ENCODE results near the gene TBL1X. TPM values are rescaled to one million over a fixed set of nuclear protein-coding genes. Genes with fewer than 3 reads are reported as not detected.

The TBL1X gene
- total RNA-seq, 2 experiments from 2014 or later, result 16.1 to 35.7 TPM

DNA sequence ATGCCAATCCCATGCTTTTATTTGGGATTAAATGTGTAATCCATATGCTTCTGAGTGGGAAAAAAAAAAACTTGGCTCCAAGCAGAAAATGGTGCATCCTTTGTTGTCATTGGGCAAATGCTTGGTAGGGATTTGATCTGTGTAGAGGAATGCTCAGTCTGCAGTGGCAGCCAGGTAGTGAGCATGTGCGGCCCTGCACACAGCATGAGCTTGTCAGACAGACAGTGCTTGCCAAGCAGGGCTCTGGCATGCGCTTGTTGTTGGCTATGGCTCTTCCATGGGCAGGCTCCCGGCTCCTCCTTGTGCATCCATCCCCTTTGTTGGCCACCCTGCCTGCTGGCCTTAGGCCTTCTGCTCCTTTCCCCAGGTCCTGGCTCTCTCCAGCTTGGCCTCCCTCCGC, 170.5 kb downstream of the TBL1X start:
- no peaks in the 10 kb centered on the region for H3K9me2 ChIP-seq (ENCODE audit: insufficient read depth, low read length)
- intact Hi-C loops (cut with micrococcal nuclease; ENCODE audit: unreplicated experiment), result no loop called here
- H3K4me2 ChIP-seq (ENCODE audit: low read length), result no peak overlapping the region
- no peak overlapping the region for H2AFZ ChIP-seq (ENCODE audit: low read length)
- H3K4me1 ChIP-seq (ENCODE audit: insufficient read depth, low read length, poor library complexity, severe bottlenecking), result no peaks in the 10 kb centered on the region
- H3K27ac ChIP-seq (ENCODE audit: low read depth, low read length, poor library complexity, severe bottlenecking), result no peak overlapping the region
- H3K4me3 ChIP-seq (ENCODE audit: low read depth, low read length, poor library complexity, severe bottlenecking), result no peak overlapping the region
- CTCF ChIA-PET (ENCODE audit: unreplicated experiment), result no interaction called here
- H3K9me3 ChIP-seq (ENCODE audit: low read length), result no peaks in the 10 kb centered on the region
- POLR2A ChIA-PET, result no interaction called here
- DNase-seq (ENCODE audit: low spot score), result no peak
- no peaks in the 10 kb centered on the region for H4K20me1 ChIP-seq (ENCODE audit: insufficient read depth, low read length)
- H3K79me2 ChIP-seq (ENCODE audit: insufficient read depth, low read depth, low read length), result no peaks in the 10 kb centered on the region
- no peak for TF ChIP-seq EZH2phosphoT487 (IDR thresholded peaks at IDR 0.05; ENCODE audit: borderline replicate concordance, low read depth, low read length)
- TF ChIP-seq, protein P1, sequence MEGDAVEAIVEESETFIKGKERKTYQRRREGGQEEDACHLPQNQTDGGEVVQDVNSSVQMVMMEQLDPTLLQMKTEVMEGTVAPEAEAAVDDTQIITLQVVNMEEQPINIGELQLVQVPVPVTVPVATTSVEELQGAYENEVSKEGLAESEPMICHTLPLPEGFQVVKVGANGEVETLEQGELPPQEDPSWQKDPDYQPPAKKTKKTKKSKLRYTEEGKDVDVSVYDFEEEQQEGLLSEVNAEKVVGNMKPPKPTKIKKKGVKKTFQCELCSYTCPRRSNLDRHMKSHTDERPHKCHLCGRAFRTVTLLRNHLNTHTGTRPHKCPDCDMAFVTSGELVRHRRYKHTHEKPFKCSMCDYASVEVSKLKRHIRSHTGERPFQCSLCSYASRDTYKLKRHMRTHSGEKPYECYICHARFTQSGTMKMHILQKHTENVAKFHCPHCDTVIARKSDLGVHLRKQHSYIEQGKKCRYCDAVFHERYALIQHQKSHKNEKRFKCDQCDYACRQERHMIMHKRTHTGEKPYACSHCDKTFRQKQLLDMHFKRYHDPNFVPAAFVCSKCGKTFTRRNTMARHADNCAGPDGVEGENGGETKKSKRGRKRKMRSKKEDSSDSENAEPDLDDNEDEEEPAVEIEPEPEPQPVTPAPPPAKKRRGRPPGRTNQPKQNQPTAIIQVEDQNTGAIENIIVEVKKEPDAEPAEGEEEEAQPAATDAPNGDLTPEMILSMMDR (conservative IDR thresholded peaks at IDR 0.05; ENCODE audit: low read length), result no peak
- no TSS peak for BruUV-seq (replicated peaks)
- no peaks in the 10 kb centered on the region for H3K36me3 ChIP-seq (ENCODE audit: insufficient read depth, low read length)

- Histone ChIP-seq H3K4me1 (ENCODE audit: insufficient read depth, low read length, poor library complexity, severe bottlenecking) (no peaks in the 10 kb centered on the region), H3K36me3 (ENCODE audit: insufficient read depth, low read length) (no peaks in the 10 kb centered on the region), H2AFZ (ENCODE audit: low read length) (no peak overlapping the region), H3K4me2 (ENCODE audit: low read length) (no peak overlapping the region), H3K9me3 (ENCODE audit: low read length) (no peaks in the 10 kb centered on the region), H3K9me2 (ENCODE audit: insufficient read depth, low read length) (no peaks in the 10 kb centered on the region), H4K20me1 (ENCODE audit: insufficient read depth, low read length) (no peaks in the 10 kb centered on the region), H3K27ac (ENCODE audit: low read depth, low read length, poor library complexity, severe bottlenecking) (no peak overlapping the region), H3K79me2 (ENCODE audit: insufficient read depth, low read depth, low read length) (no peaks in the 10 kb centered on the region), H3K4me3 (ENCODE audit: low read depth, low read length, poor library complexity, severe bottlenecking) (no peak overlapping the region)
- DNase-seq (ENCODE audit: low spot score), result no peak
- BruUV-seq (replicated peaks), result no TSS peak
- no peak for TF ChIP-seq EZH2phosphoT487 (IDR thresholded peaks at IDR 0.05; ENCODE audit: borderline replicate concordance, low read depth, low read length)
- TF ChIP-seq, protein P1 (conservative IDR thresholded peaks at IDR 0.05; ENCODE audit: low read length), result no peak
- POLR2A ChIA-PET, result no interaction called here
- intact Hi-C loops (cut with micrococcal nuclease; ENCODE audit: unreplicated experiment), result no loop called here
- CTCF ChIA-PET (ENCODE audit: unreplicated experiment), result no interaction called here
Observed at GRCh38 chrX:9635803-9636202, 170.9 kb downstream of the TBL1X start.

- H3K79me2 ChIP-seq (ENCODE audit: insufficient read depth, low read depth, low read length), result no peaks in the 10 kb centered on the region
- no peak overlapping the region for H3K4me3 ChIP-seq (ENCODE audit: low read depth, low read length, poor library complexity, severe bottlenecking)
- no peak overlapping the region for H3K27ac ChIP-seq (ENCODE audit: low read depth, low read length, poor library complexity, severe bottlenecking)
- H3K36me3 ChIP-seq (ENCODE audit: insufficient read depth, low read length), result no peaks in the 10 kb centered on the region
- H4K20me1 ChIP-seq (ENCODE audit: insufficient read depth, low read length), result no peaks in the 10 kb centered on the region
- no peaks in the 10 kb centered on the region for H3K4me1 ChIP-seq (ENCODE audit: insufficient read depth, low read length, poor library complexity, severe bottlenecking)
- no peak overlapping the region for H3K4me2 ChIP-seq (ENCODE audit: low read length)
- intact Hi-C loops (cut with micrococcal nuclease; ENCODE audit: unreplicated experiment), result no loop called here
- DNase-seq (ENCODE audit: low spot score), result no peak
- no TSS peak for BruUV-seq (replicated peaks)
- no peaks in the 10 kb centered on the region for H3K9me3 ChIP-seq (ENCODE audit: low read length)
- CTCF ChIA-PET (ENCODE audit: unreplicated experiment), result no interaction called here
- no peaks in the 10 kb centered on the region for H3K9me2 ChIP-seq (ENCODE audit: insufficient read depth, low read length)
- POLR2A ChIA-PET, result interaction anchor here (0.6 kb wide), 1 partner anchor 652 kb away, joined by 3 read pairs; no protein-coding TSS in a partner anchor
- TF ChIP-seq, protein P1 (conservative IDR thresholded peaks at IDR 0.05; ENCODE audit: low read length), result no peak
- TF ChIP-seq EZH2phosphoT487 (IDR thresholded peaks at IDR 0.05; ENCODE audit: borderline replicate concordance, low read depth, low read length), result no peak
- H2AFZ ChIP-seq (ENCODE audit: low read length), result no peak overlapping the region
Observed at GRCh38 chrX:9638871-9639270, 174.0 kb downstream of the TBL1X start.

All from OCI-LY7 (cell line).